ENCODE results near the gene CHST3.

DNA sequence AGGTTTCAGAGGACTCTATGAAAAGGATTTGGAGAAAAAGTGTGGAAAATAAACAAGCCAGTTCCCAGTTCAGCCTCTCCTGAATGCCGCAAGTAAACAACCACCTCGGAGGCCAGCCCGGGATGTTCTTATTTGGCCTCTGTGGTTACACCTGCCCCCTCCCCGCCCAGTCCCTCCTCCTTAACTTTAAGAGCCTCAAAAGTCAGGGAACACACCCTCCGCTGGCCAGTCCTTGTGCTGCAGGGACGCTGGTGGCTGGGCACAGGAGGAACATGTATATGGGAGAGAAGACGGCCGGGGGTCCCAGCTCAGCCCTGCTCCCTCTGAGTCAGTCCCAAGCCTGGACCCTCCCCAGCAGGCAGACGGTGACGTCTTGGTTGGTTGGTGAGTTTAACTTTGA lies 6.1 kb downstream of the CHST3 start:
- TF ChIP-seq, protein P1, sequence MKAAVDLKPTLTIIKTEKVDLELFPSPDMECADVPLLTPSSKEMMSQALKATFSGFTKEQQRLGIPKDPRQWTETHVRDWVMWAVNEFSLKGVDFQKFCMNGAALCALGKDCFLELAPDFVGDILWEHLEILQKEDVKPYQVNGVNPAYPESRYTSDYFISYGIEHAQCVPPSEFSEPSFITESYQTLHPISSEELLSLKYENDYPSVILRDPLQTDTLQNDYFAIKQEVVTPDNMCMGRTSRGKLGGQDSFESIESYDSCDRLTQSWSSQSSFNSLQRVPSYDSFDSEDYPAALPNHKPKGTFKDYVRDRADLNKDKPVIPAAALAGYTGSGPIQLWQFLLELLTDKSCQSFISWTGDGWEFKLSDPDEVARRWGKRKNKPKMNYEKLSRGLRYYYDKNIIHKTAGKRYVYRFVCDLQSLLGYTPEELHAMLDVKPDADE (IDR thresholded peaks at IDR 0.05): no peak
- TF ChIP-seq CTCF (conservative IDR thresholded peaks at IDR 0.05; ENCODE audit: low read depth in 2 of 2): peak; percentile 25 to 58
- no peak for TF ChIP-seq CREB1 (CRISPR knock-in tag; IDR thresholded peaks at IDR 0.05; ENCODE audit: low read depth)
- no peak for TF ChIP-seq EZH2 (IDR thresholded peaks at IDR 0.05; ENCODE audit: low read depth, unreplicated experiment)
- no peak for TF ChIP-seq EZH2phosphoT487 (IDR thresholded peaks at IDR 0.05; ENCODE audit: unreplicated experiment)
- TF ChIP-seq POLR2AphosphoS5 (IDR thresholded peaks at IDR 0.05; ENCODE audit: low read depth): no peak
- TF ChIP-seq, protein P2, sequence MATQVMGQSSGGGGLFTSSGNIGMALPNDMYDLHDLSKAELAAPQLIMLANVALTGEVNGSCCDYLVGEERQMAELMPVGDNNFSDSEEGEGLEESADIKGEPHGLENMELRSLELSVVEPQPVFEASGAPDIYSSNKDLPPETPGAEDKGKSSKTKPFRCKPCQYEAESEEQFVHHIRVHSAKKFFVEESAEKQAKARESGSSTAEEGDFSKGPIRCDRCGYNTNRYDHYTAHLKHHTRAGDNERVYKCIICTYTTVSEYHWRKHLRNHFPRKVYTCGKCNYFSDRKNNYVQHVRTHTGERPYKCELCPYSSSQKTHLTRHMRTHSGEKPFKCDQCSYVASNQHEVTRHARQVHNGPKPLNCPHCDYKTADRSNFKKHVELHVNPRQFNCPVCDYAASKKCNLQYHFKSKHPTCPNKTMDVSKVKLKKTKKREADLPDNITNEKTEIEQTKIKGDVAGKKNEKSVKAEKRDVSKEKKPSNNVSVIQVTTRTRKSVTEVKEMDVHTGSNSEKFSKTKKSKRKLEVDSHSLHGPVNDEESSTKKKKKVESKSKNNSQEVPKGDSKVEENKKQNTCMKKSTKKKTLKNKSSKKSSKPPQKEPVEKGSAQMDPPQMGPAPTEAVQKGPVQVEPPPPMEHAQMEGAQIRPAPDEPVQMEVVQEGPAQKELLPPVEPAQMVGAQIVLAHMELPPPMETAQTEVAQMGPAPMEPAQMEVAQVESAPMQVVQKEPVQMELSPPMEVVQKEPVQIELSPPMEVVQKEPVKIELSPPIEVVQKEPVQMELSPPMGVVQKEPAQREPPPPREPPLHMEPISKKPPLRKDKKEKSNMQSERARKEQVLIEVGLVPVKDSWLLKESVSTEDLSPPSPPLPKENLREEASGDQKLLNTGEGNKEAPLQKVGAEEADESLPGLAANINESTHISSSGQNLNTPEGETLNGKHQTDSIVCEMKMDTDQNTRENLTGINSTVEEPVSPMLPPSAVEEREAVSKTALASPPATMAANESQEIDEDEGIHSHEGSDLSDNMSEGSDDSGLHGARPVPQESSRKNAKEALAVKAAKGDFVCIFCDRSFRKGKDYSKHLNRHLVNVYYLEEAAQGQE (IDR thresholded peaks at IDR 0.05; ENCODE audit: unreplicated experiment): no peak

All from GM23338 (cell line).